Measurements from ENCODE around the gene PRPF18. TPM values are rescaled to one million over a fixed set of nuclear protein-coding genes. Genes with fewer than 3 reads are reported as not detected.
A peak's percentile ranks its signal among the peaks of the same experiment; 100 is the strongest.

The PRPF18 gene
- total and polyA plus RNA-seq, 8 donors: 6.2 to 12.0 (median 9.3) TPM

DNA sequence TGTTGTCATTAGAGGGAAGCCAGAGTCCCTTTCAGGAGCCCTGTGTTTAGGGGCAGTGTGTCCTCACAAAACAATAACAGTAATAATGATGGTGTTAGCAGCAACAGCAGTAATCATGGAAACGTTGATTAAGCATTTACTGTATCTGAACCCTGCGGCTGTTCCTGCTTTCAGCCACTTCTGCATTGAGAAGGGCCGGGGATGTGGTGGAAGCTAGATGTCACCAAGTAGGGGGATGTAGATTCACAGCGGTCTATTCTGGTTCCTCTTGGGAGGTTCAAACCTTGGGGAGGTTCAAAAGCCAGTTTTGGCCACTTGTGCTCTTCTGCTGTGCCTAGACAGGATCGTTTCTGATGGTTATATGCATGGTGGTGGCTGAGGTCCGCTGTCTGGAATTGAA lies 44.8 kb downstream of the PRPF18 start:
- intact Hi-C loops (cut with DNase I): no loop called here
- WGBS, 2 donors: 91 to 94% methylated on average over 6 of the region's 6 CpGs
- FAIRE-seq (no peak), DNase-seq (no peak), ATAC-seq (peak in 2 of 4 donors; percentile 51 to 59)
- Histone ChIP-seq H3K4me1 (peaks cover 0 to 8% (median 0%) of the 10 kb centered on the region in 3 donors), H3K27ac (no peak overlapping the region), H3K9me3 (no peaks in the 10 kb centered on the region), H3K4me3 (no peak overlapping the region), H3K27me3 (no peaks in the 10 kb centered on the region), H3K36me3 (no peaks in the 10 kb centered on the region)
- TF ChIP-seq CTCF (IDR thresholded peaks at IDR 0.05): no peak

DNA sequence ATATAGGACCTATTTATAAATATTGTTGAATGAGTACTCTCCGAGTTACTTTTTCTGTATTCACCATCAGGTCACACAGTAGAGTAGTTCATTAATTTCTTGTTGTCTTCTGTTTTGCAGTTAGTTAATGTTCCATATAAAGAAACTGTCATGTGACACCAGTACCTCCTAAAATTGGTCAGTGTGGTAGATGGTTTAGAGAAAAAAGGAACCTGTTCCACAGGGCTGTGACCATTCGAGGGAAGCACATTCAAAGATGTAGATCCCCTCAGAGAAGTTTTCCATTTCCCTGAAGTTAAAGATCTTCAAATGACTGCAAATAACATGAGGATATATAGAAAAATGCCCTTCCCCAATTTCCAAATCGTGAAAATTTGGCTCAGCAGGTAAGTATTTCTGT lies 45.7 kb downstream of the PRPF18 start:
- Histone ChIP-seq H3K9me3 (no peaks in the 10 kb centered on the region), H3K4me3 (no peak overlapping the region), H3K36me3 (no peaks in the 10 kb centered on the region), H3K27me3 (no peaks in the 10 kb centered on the region), H3K27ac (no peak overlapping the region), H3K4me1 (peaks cover 0 to 15% (median 0%) of the 10 kb centered on the region in 3 donors)
- DNase-seq (no peak), ATAC-seq (peak in 2 of 4 donors; percentile 17 to 39), FAIRE-seq (no peak)
- intact Hi-C loops (cut with DNase I): no loop called here
- 83 to 84% methylated on average over 3 of the region's 3 CpGs for WGBS, 2 donors
- TF ChIP-seq CTCF (IDR thresholded peaks at IDR 0.05): no peak

DNA sequence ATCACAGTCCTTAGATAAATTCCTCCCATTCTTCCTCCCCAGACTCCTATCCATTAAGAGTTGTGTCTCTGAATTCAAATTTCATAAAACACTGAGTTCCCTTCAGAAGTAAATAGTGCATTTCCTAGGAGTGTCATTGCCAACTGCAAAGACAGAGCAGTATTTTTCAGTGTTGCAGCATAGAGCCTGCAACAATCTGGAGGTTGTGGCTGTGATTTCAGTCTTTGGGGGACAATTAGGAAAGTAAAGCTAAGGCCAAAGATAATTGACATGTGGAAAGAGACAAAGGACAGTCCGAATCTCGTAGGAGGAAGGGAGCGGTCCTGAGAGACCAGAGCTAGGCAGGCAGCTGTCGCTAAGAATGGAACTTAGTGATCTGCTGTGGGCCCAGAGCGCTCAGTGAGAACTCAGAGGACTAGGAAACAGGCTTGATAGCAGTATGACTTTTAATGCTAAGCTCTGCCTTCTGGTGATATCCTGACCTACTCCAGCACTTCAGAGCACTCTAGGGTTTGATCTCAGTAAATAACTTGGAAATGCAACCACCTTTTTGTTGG lies 46.2 kb downstream of the PRPF18 start:
- no peak for TF ChIP-seq CTCF (IDR thresholded peaks at IDR 0.05)
- WGBS, 2 donors: 86 to 88% methylated on average over 5 of the region's 5 CpGs
- Histone ChIP-seq H3K4me1 (peaks cover 0 to 14% (median 0%) of the 10 kb centered on the region in 3 donors), H3K4me3 (no peak overlapping the region), H3K36me3 (no peaks in the 10 kb centered on the region), H3K9me3 (no peaks in the 10 kb centered on the region), H3K27ac (peak overlapping the region in 1 of 4 donors; percentile 35), H3K27me3 (no peaks in the 10 kb centered on the region)
- DNase-seq (no peak), FAIRE-seq (no peak), ATAC-seq (peak in 1 of 4 donors; percentile 33)
- intact Hi-C loops (cut with DNase I): no loop called here

- ATAC-seq (peak in 3 of 4 donors; percentile 54 to 77 (median 77)), FAIRE-seq (peak; percentile 49), DNase-seq (no peak)
- no peaks in the 10 kb centered on the region for H3K9me3 ChIP-seq
- H3K27ac ChIP-seq: peak overlapping the region in 1 of 4 donors; percentile 35
- H3K4me1 ChIP-seq: peaks cover 0 to 9% (median 0%) of the 10 kb centered on the region in 3 donors
- H3K36me3 ChIP-seq: no peaks in the 10 kb centered on the region
- H3K4me3 ChIP-seq: no peak overlapping the region
- H3K27me3 ChIP-seq: no peaks in the 10 kb centered on the region
- intact Hi-C loops (cut with DNase I): no loop called here
- TF ChIP-seq CTCF (IDR thresholded peaks at IDR 0.05): no peak
- WGBS, 2 donors: 88 to 90% methylated on average over 7 of the region's 7 CpGs
These were observed 46.9 kb downstream of the PRPF18 start for GRCh38 chr10:13633689-13634088.

- intact Hi-C loops (cut with DNase I): no loop called here
These were observed 47.4 kb downstream of the PRPF18 start for GRCh38 chr10:13634207-13634606.

More at GRCh38 chr10:13634207-13634606, 47.4 kb downstream of the PRPF18 start:
- no peak for TF ChIP-seq CTCF (IDR thresholded peaks at IDR 0.05)
- Histone ChIP-seq H3K4me1 (peaks cover 0 to 9% (median 0%) of the 10 kb centered on the region in 3 donors), H3K27ac (no peak overlapping the region), H3K36me3 (peaks cover 0 to 2% (median 0%) of the 10 kb centered on the region in 3 donors), H3K27me3 (no peaks in the 10 kb centered on the region), H3K4me3 (no peak overlapping the region), H3K9me3 (no peaks in the 10 kb centered on the region)
- DNase-seq (no peak), ATAC-seq (peak in 3 of 4 donors; percentile 39 to 52 (median 41)), FAIRE-seq (no peak)
- WGBS, 2 donors: 89 to 94% methylated on average over 6 of the region's 6 CpGs

Data from pancreas (tissue), 10 donors.